ENCODE data around the gene NANP.

- TF ChIP-seq, protein P1, sequence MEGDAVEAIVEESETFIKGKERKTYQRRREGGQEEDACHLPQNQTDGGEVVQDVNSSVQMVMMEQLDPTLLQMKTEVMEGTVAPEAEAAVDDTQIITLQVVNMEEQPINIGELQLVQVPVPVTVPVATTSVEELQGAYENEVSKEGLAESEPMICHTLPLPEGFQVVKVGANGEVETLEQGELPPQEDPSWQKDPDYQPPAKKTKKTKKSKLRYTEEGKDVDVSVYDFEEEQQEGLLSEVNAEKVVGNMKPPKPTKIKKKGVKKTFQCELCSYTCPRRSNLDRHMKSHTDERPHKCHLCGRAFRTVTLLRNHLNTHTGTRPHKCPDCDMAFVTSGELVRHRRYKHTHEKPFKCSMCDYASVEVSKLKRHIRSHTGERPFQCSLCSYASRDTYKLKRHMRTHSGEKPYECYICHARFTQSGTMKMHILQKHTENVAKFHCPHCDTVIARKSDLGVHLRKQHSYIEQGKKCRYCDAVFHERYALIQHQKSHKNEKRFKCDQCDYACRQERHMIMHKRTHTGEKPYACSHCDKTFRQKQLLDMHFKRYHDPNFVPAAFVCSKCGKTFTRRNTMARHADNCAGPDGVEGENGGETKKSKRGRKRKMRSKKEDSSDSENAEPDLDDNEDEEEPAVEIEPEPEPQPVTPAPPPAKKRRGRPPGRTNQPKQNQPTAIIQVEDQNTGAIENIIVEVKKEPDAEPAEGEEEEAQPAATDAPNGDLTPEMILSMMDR (conservative IDR thresholded peaks at IDR 0.05 in 1 of 2, IDR thresholded peaks at IDR 0.05 in 1 of 2; ENCODE audit: low read depth in 1 of 2, low read length in 2 of 2): no peak
- TF ChIP-seq EZH2 (IDR thresholded peaks at IDR 0.05; ENCODE audit: low read length, missing control alignments): no peak
Measured at GRCh38 chr20:25604611-25605010, 19.2 kb downstream of the NANP start.
